Activated CD8-positive, alpha-beta memory T cell treated with anti-CD3 and anti-CD28 coated beads for 24 hours (primary cell): Measurements from ENCODE around the gene MCM3AP.
"Not testable (repeated sequence)": the region's sequence is repeated elsewhere in the genome, so short reads cannot be mapped to it uniquely, and the experiment has no call there.

Experiments
- DNase-seq: peaks from one replicate; pipeline ENCODE4 v3.0.0-alpha.2; 2020

MCM3AP gene

DNA sequence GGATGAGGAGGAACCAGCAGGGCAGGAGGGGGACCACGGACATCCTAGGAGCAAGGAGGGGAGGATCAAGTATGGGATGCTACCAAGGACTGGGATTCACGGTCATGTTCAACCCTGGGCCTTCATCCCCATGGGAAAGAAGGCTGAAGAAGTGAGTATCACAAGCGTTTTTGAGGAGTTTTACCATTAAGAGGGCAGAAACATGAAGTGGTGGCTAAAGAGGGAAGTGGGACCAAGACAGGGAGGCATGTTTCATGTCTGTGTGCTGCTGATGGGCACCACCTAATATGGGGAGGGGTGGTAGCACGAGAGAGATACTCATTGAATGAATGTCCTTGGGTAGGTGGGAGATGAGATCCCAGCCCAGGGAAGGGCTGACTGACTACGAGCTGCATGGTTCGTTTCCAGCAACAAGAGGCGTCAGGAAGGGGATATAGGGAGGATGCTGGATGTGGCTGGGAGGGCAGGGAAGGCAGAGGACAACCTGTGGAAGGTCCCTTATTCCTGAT is 45.5 kb downstream of the MCM3AP start:
- no peak for DNase-seq

DNA sequence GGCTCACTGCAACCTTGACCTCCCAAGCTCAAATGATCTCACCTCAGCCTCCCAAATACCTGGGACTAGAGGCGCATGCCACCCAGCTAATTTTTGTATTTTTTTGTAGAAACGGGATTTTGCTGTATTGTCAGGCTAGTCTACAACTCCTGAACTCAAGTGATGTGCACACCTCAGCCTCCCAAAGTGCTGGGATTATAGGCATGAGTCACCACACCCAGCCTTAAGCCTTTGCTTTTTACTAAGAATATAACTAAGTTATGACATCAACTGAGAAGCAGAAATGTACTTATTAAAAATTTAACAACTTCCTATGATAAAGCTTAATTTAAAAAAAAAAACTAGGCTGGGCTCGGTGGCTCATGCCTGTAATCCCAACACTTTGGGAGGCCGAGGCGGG is 47.9 kb downstream of the MCM3AP start:
- DNase-seq, result no peak

DNA sequence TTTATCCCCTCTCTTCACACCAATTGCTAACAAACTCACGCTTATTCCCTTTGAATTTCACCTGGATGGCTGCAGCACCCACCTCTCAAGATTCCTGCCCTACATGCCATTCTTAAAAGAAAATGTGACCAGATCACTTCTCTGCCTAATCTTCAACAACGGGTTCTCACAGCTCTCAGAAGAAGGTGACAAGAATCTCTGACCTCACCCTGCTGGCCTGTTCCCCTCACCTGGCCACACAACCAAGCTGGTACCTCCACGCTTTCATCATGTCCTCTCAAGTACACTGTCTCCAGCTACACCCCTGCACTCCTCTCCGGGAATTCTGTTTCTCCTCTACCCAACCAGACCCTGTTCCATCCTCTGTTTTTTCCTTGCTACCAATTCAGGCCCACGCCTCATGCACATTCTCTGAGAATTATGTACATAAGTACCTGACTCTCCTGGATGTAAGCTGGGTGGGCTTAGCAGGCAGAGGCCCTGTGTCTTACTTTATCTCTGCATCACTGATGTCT is 50.9 kb downstream of the MCM3AP start:
- DNase-seq, result no peak

DNA sequence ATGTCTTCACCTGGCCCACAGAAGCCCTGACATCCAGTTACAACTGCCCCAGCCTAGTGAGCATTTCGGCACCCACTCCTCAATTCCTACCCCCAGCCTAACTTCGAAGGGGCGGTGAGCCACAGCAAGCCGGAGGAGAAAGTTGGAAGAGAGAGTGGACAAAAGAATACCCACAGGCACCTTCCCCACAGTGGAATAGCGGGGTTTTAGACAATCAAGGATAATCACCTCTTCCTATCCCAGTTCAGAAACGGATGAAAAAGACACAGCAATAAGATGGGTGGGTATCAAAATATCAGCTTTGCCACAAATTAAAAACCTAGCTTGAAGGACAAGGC is 55.5 kb downstream of the MCM3AP start:
- no peak for DNase-seq

DNA sequence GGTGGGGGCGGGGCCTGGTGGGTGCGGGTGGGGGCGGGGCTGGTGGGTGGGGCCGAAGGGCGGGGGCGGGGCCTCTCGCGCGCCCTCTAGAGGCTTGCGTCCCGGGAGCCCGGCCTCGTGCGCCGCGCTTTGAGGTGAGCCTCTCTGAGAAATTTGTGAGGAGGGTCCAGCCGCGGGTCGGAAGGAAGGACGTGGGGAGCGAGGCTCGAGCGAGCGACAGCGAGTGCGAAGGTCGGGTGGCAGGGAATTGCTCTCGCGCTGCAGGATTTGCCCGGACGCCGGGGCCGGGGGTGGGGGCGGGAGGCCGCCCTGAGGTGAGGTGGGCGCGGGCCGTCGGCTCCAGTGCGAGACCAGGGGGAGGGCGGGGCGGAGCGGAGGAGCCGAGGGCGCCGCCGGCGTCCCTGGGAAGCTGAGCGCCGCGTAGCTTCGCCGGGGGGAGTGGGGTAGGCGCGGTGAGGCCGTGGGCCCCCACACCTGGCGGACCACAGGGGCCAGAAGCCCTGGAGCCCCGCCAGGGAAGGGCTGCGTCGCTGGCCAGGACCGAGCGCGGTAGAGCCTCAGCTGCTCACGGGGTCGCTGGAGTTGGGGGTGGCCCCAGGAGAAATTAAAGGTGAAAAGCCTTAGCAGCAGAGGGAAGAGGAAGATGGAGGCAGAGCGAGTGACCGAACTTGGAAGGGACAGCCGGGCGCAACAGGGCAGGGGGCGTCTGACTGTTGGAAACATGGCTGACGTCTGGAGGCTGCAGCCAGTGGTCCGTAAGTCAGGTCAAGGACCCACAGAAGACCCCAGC is 56.1 kb downstream of the MCM3AP start:
- no peak for DNase-seq

DNA sequence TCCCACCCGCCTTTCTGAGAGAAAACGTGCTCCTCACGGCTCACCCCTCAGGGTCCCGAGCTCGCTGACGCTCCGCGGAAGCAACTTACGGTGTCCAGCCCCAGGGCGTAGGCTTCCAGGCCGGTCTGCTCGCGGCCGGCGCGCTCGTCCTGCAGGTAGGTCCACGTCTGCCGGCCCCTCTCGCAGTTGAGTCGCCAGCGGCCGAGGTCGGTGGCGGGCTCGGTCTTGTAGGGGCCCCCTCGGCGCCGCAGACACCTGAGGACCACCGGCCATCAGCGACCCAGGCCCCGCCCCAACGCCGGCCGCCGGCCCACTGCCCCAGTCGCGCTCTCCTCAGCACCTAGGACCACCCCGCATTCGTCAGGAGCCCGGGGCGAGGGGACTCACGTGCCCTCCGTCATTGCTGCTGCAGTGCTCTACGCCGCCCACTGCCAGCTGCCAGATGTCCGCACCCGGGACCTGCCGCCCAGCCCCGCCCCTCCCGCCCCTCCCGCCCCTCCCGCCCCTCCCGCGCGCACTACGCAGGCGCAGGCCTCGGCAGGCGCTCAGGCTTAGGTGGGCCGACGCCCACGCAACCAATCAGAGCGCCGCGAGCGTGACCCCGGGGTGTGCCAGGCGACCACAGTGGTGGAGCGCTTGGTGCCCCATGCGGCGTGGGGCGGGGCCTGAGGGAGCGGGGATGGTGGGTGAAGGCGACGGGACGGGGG is 56.9 kb downstream of the MCM3AP start, which contains the start of gene LSS:
TSS of gene LSS (minus strand) at position 430 of the 707 bp plus-strand sequence. CDS start at position 401, 29 bp downstream.
- DNase-seq, result peak; percentile 97

DNA sequence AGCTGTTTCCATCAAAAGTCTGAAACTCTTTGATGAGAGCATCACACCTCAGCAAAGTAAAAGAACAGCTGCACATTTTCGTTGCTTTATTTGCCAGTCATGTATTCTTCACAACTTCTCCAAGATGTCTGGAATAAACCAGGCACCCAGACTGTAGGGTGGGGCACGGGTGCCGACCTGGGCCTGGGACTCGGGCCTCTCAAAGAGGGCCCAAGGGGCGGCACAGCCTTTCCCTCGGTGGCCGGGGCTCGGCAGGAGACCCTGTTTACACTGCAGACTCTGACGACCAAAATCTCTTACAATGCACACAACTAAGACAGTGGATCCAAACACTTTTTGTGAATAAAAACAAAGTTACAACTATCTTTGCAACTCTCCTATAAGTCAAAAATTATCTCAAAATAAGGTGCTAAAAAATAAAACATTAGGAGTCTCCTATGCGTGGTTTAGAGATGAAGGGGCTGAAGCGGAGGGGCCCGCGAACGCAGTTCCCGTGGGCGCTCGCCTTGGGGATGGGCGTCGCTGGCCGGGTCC is 57.5 kb downstream of the MCM3AP start:
- DNase-seq, result no peak

DNA sequence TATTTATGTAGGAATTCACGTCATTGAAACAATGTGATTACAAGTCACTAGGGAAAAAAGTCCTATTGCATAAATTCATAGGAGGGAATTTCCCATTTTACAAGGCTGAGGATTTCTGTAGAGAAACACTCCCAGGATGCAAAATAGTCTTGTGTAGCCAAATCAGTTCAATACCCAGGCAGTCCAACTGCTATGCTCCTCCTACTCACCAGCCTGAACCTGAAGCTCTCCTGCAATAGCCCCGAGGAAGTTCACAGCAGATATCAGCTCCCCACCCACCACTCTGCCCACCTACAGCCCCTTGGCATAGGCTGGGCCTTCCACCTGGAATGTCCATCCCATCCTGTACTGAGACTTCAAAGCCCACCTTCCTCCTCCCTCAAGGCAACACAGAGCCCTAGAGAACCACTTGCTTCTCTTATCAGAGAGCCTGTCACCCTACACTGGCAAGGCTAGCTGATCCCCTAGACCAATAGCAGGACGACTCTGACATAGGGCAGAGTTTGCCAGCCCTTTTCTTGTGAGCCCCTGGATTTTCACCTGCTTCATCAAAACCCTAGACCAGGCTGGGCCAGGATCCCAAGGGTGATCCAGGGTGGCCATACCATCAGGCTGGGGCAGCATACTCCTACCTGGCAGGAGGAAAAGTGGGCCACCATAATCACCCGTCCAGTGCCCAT is 58.4 kb downstream of the MCM3AP start:
- no peak for DNase-seq

DNA sequence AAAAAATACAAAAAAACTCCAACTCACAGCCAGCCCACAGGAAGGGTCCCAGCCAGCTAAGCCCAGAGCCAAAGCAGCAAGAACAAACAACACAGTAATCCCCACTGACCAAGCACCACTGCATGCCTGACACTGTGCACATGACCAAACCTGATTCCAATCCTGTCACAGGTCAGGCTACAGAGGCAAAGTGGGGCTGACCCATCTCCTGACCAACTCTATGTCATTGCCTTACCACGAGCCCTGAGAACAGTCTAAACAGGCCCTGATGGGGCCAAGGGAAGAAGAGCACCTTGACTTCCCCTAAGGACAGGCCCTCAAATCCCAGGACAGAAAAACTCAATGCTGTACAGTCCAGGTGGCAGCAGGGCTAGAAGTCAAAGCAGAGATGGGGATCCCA is 59.3 kb downstream of the MCM3AP start:
- no peak for DNase-seq

DNA sequence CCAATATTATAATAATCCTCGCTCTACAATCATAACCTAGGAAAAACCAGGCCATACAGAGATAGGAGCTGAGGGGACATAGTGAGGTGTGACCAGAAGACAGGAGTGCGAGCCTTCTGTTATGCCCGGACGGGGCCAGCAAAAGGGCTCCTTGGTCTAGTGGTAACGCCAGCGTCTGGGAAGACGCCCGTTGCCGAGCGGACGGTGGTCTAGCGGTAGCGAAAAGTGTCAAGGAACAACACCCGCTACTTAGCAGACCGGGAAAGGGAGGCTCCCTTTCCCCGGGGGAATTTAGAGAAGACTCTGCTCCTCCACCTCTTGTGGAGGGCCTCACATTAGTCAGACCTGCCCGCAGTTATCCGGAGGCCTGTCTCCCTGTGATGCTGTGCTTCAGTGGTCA is 61.8 kb downstream of the MCM3AP start:
- DNase-seq, result not testable (repeated sequence)

DNA sequence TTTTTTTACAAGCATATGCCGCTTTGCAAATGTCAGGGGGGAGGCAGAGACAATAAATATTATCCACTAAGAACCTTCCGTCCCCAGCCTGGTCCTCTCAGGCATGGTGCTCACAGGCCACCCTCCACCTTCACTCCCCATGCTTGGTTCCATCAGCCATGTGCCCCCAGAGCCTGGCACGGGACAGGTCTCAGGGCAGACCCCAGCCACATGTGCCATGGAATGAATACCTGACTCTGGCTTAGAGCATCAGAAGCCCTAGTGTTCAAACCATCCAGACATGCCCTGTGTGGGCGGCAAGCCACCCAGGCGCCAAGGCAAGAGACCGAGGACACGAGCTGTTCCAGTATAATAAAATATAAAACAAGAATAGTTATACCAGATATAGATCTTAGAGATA is 62.2 kb downstream of the MCM3AP start:
- DNase-seq, result no peak

DNA sequence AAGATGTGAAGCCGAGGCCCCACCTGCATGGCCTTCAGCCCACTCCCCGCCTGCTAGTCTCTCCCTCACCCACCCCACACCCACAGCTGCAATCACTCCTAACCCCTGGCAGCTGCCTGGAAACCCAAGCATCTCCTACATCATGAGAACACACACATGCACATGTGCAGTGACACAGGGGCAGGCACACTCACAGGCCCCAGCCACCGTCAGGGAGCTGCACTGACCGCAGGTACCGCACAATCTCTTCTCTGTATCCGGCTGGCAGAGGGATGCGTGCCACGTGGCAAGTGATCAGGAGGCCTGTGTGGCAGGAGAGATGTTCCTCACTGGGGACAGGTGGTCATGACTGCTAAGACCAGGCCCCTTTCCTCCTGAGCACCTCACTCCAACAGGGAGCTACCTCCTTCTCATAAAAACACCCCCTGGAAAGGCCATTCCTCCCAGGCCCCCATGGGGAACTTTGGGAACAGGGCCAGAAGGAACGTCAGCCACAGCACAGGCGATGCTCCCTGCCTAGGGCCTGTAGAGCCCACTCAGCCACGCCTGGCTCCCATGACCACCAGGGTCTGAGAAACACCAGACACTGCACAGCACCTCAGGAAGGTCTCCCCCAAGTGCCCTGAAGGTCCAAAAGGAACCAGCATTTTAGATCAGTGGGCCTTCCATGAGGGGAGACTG is 62.8 kb downstream of the MCM3AP start:
- no peak for DNase-seq

DNA sequence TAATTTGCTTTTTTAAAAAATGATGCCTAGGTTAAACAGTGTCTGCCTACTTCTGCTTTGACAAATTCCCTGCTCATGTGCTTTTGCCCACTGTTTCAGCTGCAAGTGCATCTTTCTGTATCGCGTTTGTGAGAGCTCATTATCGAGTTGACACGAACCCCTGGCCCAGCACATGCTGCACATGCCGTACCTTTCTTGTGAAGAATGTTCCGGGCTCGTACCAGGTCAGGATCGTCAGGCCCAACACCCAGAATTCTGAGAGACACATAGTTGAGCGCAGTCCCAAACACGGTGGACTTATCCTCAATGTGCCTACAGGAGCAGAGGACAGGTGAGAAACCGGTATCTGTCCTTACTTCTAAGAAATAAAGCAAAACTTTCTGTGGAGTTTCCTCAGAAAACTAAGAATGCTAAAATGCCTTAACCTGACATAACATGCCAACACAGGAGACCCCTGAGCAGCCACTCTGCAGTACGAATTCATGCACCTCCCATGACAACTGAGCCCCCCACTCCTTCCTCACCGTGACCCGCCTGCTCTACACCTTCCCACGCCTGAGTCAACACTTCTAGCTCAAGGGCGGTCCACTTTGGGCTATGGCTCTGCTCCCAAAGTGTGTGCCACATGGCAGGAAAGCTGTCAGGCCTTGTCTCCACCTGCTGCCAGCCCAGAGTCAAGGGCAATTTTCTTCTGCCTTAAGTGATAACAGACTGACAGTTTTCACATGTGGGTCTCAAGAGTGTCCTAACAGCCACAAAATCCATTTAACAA is 63.6 kb downstream of the MCM3AP start:
- peak; percentile 33 for DNase-seq

DNA sequence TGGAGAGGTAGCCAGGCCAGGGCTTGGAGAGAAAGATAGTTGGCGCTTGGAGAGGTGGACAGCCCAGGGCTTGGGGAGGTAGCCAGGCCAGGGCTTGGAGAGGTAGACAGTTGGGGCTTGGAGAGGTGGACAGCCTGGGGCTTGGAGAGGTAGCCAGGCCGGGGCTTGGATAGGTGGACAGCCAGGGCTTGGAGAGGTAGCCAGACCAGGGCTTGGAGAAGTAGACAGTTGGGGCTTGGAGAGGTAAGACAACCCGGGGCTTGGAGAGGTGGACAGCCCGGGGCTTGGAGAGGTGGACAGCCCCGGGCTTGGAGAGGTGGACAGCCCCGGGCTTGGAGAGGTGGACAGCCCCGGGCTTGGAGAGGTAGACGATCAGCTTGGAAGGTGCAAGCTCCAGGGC is 64.6 kb downstream of the MCM3AP start:
- no peak for DNase-seq

DNA sequence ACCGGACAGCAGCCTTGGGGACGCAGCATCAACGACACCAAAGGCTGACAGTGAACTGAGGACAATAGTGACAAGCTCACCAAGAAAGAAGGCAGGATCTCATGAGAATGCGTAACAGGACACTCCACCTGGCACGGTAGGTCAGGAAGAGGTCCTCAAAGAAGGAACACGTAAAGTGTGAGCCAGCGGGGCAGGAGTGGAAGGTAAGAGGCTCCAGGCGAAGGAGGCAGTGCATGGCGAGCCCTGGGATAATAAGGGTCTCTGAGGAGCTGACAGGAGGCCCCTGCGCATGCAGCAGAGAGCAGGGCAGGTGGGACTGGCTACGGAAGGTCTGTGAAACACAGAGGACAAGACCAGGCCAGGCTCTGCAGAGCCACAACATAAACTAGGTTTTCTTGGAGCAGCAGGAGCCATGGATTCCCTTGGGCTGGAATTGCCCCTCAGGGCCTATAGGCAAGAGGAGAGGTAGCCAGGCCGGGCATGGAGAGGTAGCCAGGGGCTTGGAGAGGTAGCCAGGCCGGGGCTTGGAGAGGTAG is 65.1 kb downstream of the MCM3AP start:
- peak; percentile 43 for DNase-seq

DNA sequence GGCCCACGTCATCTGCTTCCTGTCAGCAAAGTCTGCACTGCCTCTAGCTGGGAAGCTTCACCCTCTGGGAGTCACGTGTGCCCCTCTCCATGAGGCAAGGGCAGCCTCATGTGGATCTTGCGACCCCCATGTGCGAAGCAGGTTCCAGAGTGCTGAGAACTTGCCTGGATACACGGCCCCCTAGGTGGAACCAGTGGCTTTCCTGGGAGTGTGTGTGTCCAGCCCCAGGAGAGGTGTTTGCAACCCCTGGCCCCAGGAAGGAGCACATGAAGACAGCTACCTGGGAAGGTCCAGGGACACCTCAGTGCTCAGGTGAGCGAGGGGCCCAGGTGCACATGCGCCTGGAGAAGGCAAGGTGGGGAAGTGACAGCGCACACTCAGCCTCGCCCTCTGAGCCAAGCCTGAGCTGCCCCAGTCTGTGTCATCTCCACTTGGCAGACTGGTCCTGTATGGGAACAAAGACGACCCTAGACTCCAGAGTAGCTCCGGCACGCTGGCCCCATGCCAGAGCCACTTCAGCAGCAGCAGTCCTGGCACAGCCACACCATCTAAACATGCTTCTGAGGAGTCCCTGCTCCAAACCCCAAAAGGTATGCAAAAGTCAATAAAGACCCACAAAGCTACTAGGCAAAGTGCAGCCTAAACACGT is 65.7 kb downstream of the MCM3AP start:
- DNase-seq, result no peak

DNA sequence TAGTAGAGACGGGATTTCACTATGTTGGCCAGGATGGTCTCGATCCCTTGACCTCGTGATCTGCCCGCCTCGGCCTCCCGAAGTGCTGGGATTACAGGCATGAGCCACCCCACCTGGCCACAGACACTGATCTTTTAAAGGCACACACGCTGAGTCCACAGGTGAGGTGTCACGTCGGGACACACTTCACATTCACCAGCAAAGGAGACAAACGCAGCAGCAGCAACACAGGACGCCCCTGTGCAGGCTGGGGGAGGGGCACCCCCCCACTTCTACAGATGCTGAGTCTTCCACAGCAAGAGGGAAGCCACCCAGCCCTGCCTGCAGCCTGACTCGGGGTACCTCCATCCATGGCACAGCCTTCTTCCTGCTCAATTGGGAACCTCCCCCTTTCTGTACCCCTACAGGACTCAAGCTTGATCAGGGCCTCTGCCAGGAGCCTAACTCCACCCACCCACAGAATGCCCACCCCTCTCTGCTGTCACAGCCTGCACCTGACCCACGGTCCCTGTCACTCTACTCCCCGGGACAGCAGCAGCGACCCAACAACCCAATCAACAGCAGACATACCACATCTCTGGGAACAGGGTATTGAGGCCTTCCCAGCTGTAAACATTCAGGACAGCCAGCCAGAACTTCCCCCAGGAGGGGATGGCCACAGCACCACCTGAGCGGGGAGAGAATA is 66.4 kb downstream of the MCM3AP start:
- DNase-seq, result peak; percentile 49

DNA sequence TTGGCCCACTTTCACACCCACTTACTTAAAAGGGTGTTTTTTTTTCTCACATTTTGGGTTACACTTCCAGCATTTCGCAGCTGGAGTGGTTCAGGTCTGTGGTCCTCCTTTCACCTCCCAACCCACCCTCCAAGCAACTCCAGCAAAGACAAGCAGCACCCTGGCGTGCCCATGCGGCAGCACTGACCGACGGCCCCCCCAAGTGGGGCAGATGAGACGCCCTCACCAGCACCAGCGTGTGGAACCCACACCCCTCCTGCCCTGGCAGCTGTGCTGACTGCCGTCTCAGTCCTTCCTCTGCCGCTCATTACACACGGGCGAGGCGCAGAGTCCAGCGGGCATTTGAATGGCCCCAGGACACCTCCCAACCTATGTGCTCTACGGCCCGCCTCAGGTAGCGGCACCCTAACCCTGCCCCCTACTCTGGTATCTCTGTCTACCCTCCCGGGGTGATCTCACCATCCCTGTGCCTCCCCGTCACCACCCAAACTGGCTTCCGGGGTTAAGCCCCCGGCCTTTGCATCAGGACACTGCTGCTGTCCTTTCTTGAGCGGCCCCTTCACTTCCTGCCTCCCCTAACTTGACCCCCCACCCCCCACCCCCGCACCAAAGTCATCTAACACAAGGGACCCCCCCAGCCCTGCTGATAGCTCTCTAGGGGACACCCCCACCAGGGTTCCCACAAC is 67.8 kb downstream of the MCM3AP start:
- peak; percentile 40 for DNase-seq

DNA sequence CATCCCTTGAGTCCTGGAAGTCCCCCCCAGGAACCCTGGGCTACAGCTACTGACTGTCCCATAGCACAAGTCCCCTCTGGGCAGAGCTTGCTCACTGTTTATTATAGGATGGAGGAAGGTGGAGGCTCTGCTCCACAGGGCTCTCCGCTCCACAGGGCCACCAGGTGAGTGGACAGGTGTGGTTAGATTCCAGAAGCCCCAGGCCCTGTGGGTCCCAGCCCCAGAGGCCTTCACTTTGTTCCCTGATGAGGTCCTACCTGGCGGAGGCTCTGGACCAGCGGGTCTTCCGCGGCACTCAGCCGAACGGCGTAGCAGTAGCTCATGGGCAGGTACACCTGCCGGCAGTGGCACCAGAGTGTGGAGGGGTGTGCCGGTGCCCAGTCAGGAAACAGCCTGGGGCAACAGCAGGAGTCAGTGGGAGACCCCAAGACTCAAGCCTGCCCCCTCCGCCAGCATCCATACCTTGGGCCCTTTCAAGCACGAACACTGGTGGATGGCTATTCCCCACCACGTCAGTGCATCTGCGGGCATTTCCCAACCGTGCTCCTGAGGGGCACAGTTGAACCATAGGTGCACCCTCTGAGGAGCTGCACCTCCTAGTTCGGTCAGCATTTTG is 69.2 kb downstream of the MCM3AP start:
- DNase-seq, result no peak
